ENCODE results near the gene SLC35E1.

SLC35E1 gene

GRCh38 chr19:16532440-16533234 lies 39.6 kb downstream of the SLC35E1 start:
- H3K9me3 ChIP-seq (ENCODE audit: severe bottlenecking): no peaks in the 10 kb centered on the region
- H3K27me3 ChIP-seq (ENCODE audit: insufficient read depth, low read depth, severe bottlenecking): no peaks in the 10 kb centered on the region
- H3K36me3 ChIP-seq: peaks cover 96% of the 10 kb centered on the region
- no peak for TF ChIP-seq CTCF (IDR thresholded peaks at IDR 0.05; ENCODE audit: low read depth, low read length)
- no peak overlapping the region for H3K4me3 ChIP-seq (ENCODE audit: low read depth, low read length)
- H3K27ac ChIP-seq: no peak overlapping the region
- no peak for DNase-seq

GRCh38 chr19:16531380-16531669 lies 40.9 kb downstream of the SLC35E1 start:
- Histone ChIP-seq H3K9me3 (ENCODE audit: severe bottlenecking) (no peaks in the 10 kb centered on the region), H3K27me3 (ENCODE audit: insufficient read depth, low read depth, severe bottlenecking) (no peaks in the 10 kb centered on the region), H3K27ac (no peak overlapping the region), H3K36me3 (peaks cover 97% of the 10 kb centered on the region), H3K4me3 (ENCODE audit: low read depth, low read length) (no peak overlapping the region)
- TF ChIP-seq CTCF (IDR thresholded peaks at IDR 0.05; ENCODE audit: low read depth, low read length): no peak
- DNase-seq: no peak

GRCh38 chr19:16530540-16531379 lies 41.5 kb downstream of the SLC35E1 start:
- Histone ChIP-seq H3K4me3 (ENCODE audit: low read depth, low read length) (no peak overlapping the region), H3K36me3 (peaks cover 97% of the 10 kb centered on the region)

GRCh38 chr19:16529466-16530144 lies 42.6 kb downstream of the SLC35E1 start:
- TF ChIP-seq CTCF (IDR thresholded peaks at IDR 0.05; ENCODE audit: low read depth, low read length): no peak
- H3K27me3 ChIP-seq (ENCODE audit: insufficient read depth, low read depth, severe bottlenecking): no peaks in the 10 kb centered on the region
- H3K27ac ChIP-seq: no peak overlapping the region
- DNase-seq: no peak
- no peaks in the 10 kb centered on the region for H3K9me3 ChIP-seq (ENCODE audit: severe bottlenecking)
- H3K4me3 ChIP-seq (ENCODE audit: low read depth, low read length): no peak overlapping the region
- peaks cover 97% of the 10 kb centered on the region for H3K36me3 ChIP-seq

More at GRCh38 chr19:16530540-16531379, 41.5 kb downstream of the SLC35E1 start:
- DNase-seq: no peak
- no peaks in the 10 kb centered on the region for H3K9me3 ChIP-seq (ENCODE audit: severe bottlenecking)
- H3K27me3 ChIP-seq (ENCODE audit: insufficient read depth, low read depth, severe bottlenecking): no peaks in the 10 kb centered on the region
- no peak overlapping the region for H3K27ac ChIP-seq
- no peak for TF ChIP-seq CTCF (IDR thresholded peaks at IDR 0.05; ENCODE audit: low read depth, low read length)

GRCh38 chr19:16527971-16528521 lies 44.2 kb downstream of the SLC35E1 start:
- Histone ChIP-seq H3K27me3 (ENCODE audit: insufficient read depth, low read depth, severe bottlenecking) (no peaks in the 10 kb centered on the region), H3K4me3 (ENCODE audit: low read depth, low read length) (no peak overlapping the region), H3K27ac (no peak overlapping the region), H3K9me3 (ENCODE audit: severe bottlenecking) (no peaks in the 10 kb centered on the region), H3K36me3 (peaks cover 98% of the 10 kb centered on the region)
- peak; percentile 55 for DNase-seq
- TF ChIP-seq CTCF (IDR thresholded peaks at IDR 0.05; ENCODE audit: low read depth, low read length): peak; percentile 80
